Pancreas (tissue), 10 donors: ENCODE results near the gene PIP5K1B. TPM values are rescaled to one million over a fixed set of nuclear protein-coding genes. Genes with fewer than 3 reads are reported as not detected.

Source experiments
- ATAC-seq, 4 donors: fragments of 200-7000 bp; cut with Tn5 transposase; one replicate each; pipeline versions ENCODE4 v1.8.0 to v1.9.1; 2020; ENCODE audit warnings: mild to moderate bottlenecking in 4 of 4, moderate library complexity in 4 of 4
- DNase-seq, 6 donors: peaks; one replicate each; pipeline ENCODE4 v3.0.0-alpha.2; 2020
- FAIRE-seq: peaks from 2 replicates; lab custom pipeline; 2012; peaks lifted over from hg19 to GRCh38; lab: Jason Lieb, UNC
- H3K27ac ChIP-seq, 4 donors: fragments of 200-600 bp; sonication (generic); 1 replicate in 3 of 4; 2 replicates in 1 of 4; pipeline versions ENCODE4 v1.5.0 to v1.8.0; 2020
- H3K27me3 ChIP-seq, 4 donors: fragments of 200-600 bp; one replicate each; pipeline ENCODE4 v1.8.0; 2021
- H3K36me3 ChIP-seq, 3 donors: fragments of 200-600 bp; sonication (generic) in 1 of 3; one replicate each; pipeline versions ENCODE4 v1.5.0 to v1.8.0; 2020 to 2021
- H3K4me1 ChIP-seq, 3 donors: fragments of 200-600 bp; one replicate each; pipeline ENCODE4 v1.8.0; 2021
- H3K4me3 ChIP-seq, 4 donors: fragments of 200-600 bp; sonication (generic) in 2 of 4; one replicate each; pipeline versions ENCODE4 v1.5.0 to v1.8.0; 2020 to 2021
- H3K9me3 ChIP-seq, 4 donors: fragments of 200-600 bp; one replicate each; pipeline ENCODE4 v1.8.0; 2021
- WGBS, 2 donors: extraction: QIAGEN DNeasy Blood & Tissue Kit; methylation state at CpG; one replicate each; pipeline ENCODE4 v1.1.7; 2013; 5-methylcytosine and 5-hydroxymethylcytosine counted together
- intact Hi-C, 3 donors: fragments of 100-400 bp; cut with DNase I; formaldehyde crosslinking; loops; one replicate each; pipeline versions ENCODE4 v1.11.1 to v1.14.2; 2022
- polyA plus RNA-seq, 2 donors: library from polyadenylated mRNA; stranded (reverse); fragments of 200-250 nt; gene quantifications; one replicate each; pipeline ENCODE4 v1.2.3, GENCODE V29; 2013
- total RNA-seq, 6 donors: library from RNA; stranded (reverse); fragmentation: NEBNext Ultra II Directional in 4 of 6; extraction: Animal tissue kit (Norgen Biotek cat#: 25700) in 4 of 6; gene quantifications; one replicate each; pipeline versions ENCODE4 v1.2.1 to v1.2.4, GENCODE V29; 2021 to 2023
- TF ChIP-seq, protein P1 (sequence below), 4 donors: fragments of 200-600 bp; sonication (generic) in 3 of 4; IDR thresholded peaks; one replicate each; pipeline versions ENCODE4 v1.5.0 to v1.8.0; 2021; ENCODE audit warnings: antibody characterized with exemption in 4 of 4
- donor health status: healthy with polysubstance abuse.
- donor health status: DM: no; HTN: no; CAD: no; lungs with moderate emphysema.
- donor health status: DM: no; HTN: no; CAD: no.
- donor health status: control.
- donor health status: control.
- donor health status: Bipolar disorder and iron deficiency.
- donor health status: DM: yes; HTN: yes; CAD: no.
- donor health status: DM: no; HTN: no; CAD: no.
- donor health status: DM: no; HTN: no; CAD: no.
- donor health status: DM: yes; HTN: yes; CAD: no.

PIP5K1B gene
- total and polyA plus RNA-seq, 8 donors, result 1.3 to 6.9 (median 6.2) TPM

DNA sequence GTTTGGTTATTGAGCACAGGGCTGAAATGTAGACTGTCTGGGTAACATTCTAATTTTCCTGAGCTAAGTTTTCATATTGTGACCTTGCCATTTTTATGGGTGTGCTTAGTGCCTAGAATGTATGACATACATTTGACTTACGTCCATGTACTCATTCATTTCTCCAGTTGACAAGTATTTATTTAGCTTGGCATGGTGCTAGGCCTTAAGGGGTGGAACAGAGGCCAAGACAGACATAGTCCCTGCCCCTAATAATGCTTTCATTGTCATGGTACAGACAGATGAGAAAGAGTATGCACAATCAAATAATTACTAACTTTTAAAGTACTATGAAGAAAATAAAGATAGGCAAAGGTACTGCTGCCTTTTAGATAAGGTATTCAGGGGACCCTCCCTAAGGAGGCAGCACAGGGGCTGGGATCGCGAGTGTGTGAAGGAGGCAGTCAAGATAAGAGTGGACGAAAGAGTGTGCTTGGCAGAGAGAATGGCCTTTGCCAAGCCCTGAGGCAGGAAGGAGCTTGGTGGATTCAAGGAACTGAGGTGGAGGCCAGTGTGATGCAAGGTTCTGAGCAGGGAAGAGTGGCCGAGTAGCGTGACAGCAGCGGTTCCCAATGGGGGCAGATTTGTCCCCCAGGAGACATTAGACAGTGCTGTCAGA lies 128.0 kb downstream of the PIP5K1B start:
- Histone ChIP-seq H3K4me1 (peaks cover 0 to 10% (median 0%) of the 10 kb centered on the region in 3 donors), H3K36me3 (no peaks in the 10 kb centered on the region), H3K9me3 (no peaks in the 10 kb centered on the region), H3K4me3 (no peak overlapping the region), H3K27me3 (no peaks in the 10 kb centered on the region), H3K27ac (no peak overlapping the region)
- WGBS, 2 donors, result 49 to 52% methylated on average over 7 of the region's 7 CpGs
- TF ChIP-seq, protein P1, sequence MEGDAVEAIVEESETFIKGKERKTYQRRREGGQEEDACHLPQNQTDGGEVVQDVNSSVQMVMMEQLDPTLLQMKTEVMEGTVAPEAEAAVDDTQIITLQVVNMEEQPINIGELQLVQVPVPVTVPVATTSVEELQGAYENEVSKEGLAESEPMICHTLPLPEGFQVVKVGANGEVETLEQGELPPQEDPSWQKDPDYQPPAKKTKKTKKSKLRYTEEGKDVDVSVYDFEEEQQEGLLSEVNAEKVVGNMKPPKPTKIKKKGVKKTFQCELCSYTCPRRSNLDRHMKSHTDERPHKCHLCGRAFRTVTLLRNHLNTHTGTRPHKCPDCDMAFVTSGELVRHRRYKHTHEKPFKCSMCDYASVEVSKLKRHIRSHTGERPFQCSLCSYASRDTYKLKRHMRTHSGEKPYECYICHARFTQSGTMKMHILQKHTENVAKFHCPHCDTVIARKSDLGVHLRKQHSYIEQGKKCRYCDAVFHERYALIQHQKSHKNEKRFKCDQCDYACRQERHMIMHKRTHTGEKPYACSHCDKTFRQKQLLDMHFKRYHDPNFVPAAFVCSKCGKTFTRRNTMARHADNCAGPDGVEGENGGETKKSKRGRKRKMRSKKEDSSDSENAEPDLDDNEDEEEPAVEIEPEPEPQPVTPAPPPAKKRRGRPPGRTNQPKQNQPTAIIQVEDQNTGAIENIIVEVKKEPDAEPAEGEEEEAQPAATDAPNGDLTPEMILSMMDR (IDR thresholded peaks at IDR 0.05), result no peak
- ATAC-seq (peak in 3 of 4 donors; percentile 66 to 79 (median 67)), FAIRE-seq (no peak), DNase-seq (no peak)
- intact Hi-C loops, result no loop called here

DNA sequence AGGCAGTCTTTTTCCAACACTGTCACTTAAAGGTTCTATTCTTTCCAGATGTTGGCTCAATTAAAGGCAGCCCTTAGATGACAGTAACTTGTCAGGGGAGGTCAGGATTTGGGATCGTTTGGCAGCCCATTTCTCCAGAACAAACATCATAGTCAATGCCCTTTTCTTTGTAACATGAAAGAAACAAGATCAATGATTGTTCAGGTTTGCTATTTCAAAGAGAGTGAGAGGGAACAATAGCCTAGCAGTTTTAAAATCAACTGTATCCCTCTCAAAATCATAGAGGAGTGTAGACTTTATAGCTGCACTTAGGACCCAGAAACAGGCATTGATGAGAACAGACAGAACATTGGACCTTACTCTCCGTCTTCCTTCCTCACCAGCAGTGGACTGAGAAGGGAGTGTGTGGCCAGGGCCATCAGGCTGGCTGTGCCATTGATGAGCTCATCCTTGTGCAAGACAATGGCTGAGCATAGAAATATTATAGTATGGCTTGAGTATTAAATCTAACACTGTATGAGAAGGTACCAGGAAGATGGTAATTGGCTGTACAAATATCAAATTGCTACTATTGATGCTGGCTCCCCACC lies 130.0 kb downstream of the PIP5K1B start:
- intact Hi-C loops, result no loop called here
- Histone ChIP-seq H3K27me3 (no peaks in the 10 kb centered on the region), H3K36me3 (no peaks in the 10 kb centered on the region), H3K27ac (no peak overlapping the region), H3K4me3 (no peak overlapping the region), H3K9me3 (no peaks in the 10 kb centered on the region), H3K4me1 (peaks cover 0 to 10% (median 0%) of the 10 kb centered on the region in 3 donors)
- TF ChIP-seq, protein P1 (IDR thresholded peaks at IDR 0.05), result no peak
- no peak for ATAC-seq
- no peak for DNase-seq
- 70 to 72% methylated on average over 2 of the region's 2 CpGs for WGBS, 2 donors
- FAIRE-seq, result no peak

DNA sequence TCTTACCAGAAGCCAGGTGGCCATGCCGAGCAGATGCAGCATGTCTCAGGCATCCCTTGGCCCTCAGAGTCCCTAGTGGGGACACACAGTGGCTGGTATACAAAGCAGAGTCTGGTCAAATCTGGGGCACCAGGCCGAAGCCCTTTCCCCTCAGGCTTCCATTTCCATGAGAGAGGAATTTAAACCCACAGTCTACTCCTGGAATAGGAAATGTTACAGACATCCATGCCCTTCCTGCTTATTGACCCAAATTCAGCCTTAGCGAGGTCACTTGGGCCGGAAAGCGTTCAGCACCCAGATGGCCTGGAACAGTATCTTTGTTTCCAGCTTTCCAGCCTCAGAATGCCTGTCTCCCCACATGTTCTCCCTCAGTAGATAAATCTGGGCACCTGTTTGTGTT lies 131.7 kb downstream of the PIP5K1B start:
- intact Hi-C loops, result no loop called here
- H3K4me3 ChIP-seq, result no peak overlapping the region
- FAIRE-seq (no peak), ATAC-seq (no peak), DNase-seq (no peak)
- H3K9me3 ChIP-seq, result no peaks in the 10 kb centered on the region
- no peak overlapping the region for H3K27ac ChIP-seq
- peaks cover 0 to 10% (median 0%) of the 10 kb centered on the region in 3 donors for H3K4me1 ChIP-seq
- WGBS, 2 donors, result 78 to 85% methylated on average over 5 of the region's 5 CpGs
- no peaks in the 10 kb centered on the region for H3K36me3 ChIP-seq
- TF ChIP-seq, protein P1 (IDR thresholded peaks at IDR 0.05), result no peak
- H3K27me3 ChIP-seq, result no peaks in the 10 kb centered on the region

DNA sequence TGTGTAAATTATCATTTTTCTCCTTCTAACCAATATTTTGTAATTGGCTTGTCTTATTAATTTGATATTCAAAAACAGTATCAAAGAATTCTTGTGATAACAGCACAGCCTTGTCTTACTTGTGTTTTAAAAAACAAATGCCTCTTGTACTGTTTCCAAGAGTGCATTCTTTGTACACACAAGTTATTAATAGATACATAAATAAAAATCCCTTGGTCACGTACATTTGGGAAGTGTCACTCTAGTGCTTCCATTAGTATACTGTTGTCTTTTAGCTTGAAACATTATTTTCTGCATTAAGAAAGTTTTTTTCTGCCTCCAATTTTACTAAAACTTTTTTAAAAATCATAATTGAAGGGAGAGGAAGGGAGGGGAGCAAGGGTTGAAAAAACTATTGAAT lies 133.2 kb downstream of the PIP5K1B start:
- DNase-seq (no peak), FAIRE-seq (no peak), ATAC-seq (no peak)
- Histone ChIP-seq H3K4me3 (no peak overlapping the region), H3K4me1 (no peaks in the 10 kb centered on the region), H3K27me3 (no peaks in the 10 kb centered on the region), H3K9me3 (no peaks in the 10 kb centered on the region), H3K36me3 (no peaks in the 10 kb centered on the region), H3K27ac (no peak overlapping the region)
- intact Hi-C loops, result no loop called here
- WGBS, 2 donors, result 25 to 27% methylated on average over 1 of the region's 1 CpG
- TF ChIP-seq, protein P1 (IDR thresholded peaks at IDR 0.05), result no peak
